Measurements from ENCODE around the gene MR1. TPM values are rescaled to one million over a fixed set of nuclear protein-coding genes. Genes with fewer than 3 reads are reported as not detected.

Gene MR1
- polyA plus RNA-seq, 1 of the 3 experiments (the other 2 are of a cell fraction): 7.0 TPM

DNA sequence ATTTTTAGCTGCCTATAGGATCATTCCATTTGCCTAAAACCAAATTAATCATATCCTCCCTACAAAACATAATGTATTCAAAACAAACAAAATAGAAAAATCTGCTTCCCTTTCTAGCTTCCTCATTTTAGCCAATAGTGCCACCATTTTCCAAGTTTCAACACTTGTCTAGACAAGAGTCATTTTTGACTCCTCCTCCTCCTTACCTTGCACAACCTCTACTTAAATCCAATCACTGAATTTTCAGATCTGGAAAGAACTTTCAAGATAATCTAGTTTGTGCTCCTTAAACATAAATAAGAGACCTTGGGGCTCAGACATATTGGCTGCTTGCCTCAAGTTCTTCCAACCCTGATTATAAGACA, 18.6 kb upstream of the MR1 start (continued):
- TF ChIP-seq IRF3 (IDR thresholded peaks at IDR 0.05; ENCODE audit: low read depth, low read length): no peak
- TF ChIP-seq TAF1 (IDR thresholded peaks at IDR 0.05; ENCODE audit: borderline replicate concordance, low read depth, low read length): no peak
- TF ChIP-seq, protein P1, sequence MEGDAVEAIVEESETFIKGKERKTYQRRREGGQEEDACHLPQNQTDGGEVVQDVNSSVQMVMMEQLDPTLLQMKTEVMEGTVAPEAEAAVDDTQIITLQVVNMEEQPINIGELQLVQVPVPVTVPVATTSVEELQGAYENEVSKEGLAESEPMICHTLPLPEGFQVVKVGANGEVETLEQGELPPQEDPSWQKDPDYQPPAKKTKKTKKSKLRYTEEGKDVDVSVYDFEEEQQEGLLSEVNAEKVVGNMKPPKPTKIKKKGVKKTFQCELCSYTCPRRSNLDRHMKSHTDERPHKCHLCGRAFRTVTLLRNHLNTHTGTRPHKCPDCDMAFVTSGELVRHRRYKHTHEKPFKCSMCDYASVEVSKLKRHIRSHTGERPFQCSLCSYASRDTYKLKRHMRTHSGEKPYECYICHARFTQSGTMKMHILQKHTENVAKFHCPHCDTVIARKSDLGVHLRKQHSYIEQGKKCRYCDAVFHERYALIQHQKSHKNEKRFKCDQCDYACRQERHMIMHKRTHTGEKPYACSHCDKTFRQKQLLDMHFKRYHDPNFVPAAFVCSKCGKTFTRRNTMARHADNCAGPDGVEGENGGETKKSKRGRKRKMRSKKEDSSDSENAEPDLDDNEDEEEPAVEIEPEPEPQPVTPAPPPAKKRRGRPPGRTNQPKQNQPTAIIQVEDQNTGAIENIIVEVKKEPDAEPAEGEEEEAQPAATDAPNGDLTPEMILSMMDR (IDR thresholded peaks at IDR 0.05): no peak
- no peak for TF ChIP-seq ELF1 (IDR thresholded peaks at IDR 0.05)
- no peak for TF ChIP-seq CHD2 (IDR thresholded peaks at IDR 0.05; ENCODE audit: low read length, partially characterized antibody)
- TF ChIP-seq MEF2A (IDR thresholded peaks at IDR 0.05; ENCODE audit: borderline replicate concordance, low read depth): no peak
- TF ChIP-seq NRF1 (IDR thresholded peaks at IDR 0.05; ENCODE audit: low read depth, low read length): no peak
- no peak for TF ChIP-seq TCF12 (IDR thresholded peaks at IDR 0.05)
- no peak for TF ChIP-seq GATA2 (CRISPR knock-in tag; IDR thresholded peaks at IDR 0.05)

DNA sequence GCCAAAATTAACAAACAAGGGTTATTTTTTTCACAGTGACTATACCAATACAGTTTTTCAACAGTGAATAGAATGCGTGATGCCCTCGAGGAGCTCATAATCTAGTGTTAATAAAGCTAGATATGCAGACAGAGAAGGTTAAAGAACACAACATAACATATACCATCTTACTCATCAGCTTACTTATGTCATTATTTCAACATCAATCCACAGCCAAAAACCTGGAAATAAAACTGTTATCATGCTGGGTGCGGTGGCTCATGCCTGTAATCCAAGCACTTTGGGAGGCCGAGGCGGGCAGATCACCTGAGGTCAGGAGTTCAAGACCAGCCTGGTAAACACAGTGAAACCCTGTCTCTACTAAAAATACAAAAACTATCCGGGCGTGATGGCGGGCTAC, 17.2 kb upstream of the MR1 start:
- Histone ChIP-seq H3K4me1 (ENCODE audit: control insufficient read depth in 1 of 2, insufficient read depth in 2 of 2, low read depth in 1 of 2, low read length in 1 of 2) (peaks cover 10 to 12% of the 10 kb centered on the region in 2 experiments; a peak in 3 of 4 replicates), H3K4me2 (no peak overlapping the region), H3F3A (replicated peaks; ENCODE audit: insufficient read depth) (peaks cover 6% of the 10 kb centered on the region), H3K9me3 (no peaks in the 10 kb centered on the region), H3K4me3 (ENCODE audit: low read depth in 2 of 2, low read length in 1 of 2) (no peak overlapping the region), H3K27me3 (ENCODE audit: insufficient read depth) (no peaks in the 10 kb centered on the region), H3K9ac (no peak overlapping the region), H3K79me2 (ENCODE audit: insufficient read depth) (peaks cover 96% of the 10 kb centered on the region), H3K9me2 (no peaks in the 10 kb centered on the region), H3K36me3 (replicated peaks in 1 of 2; ENCODE audit: control insufficient read depth in 1 of 2, insufficient read depth in 2 of 2, low read length in 1 of 2) (no peaks in the 10 kb centered on the region), H3K27ac (ENCODE audit: low read depth in 2 of 2, low read length in 1 of 2) (no peak overlapping the region), H2AFZ (ENCODE audit: low read depth) (no peak overlapping the region), H4K20me1 (ENCODE audit: insufficient read depth) (peaks cover 30% of the 10 kb centered on the region)
- TF ChIP-seq PBX3 (IDR thresholded peaks at IDR 0.05): no peak
- no peak for TF ChIP-seq TAF1 (IDR thresholded peaks at IDR 0.05; ENCODE audit: borderline replicate concordance, low read depth, low read length)
- TF ChIP-seq ELF1 (IDR thresholded peaks at IDR 0.05): no peak
- TF ChIP-seq GABPA (IDR thresholded peaks at IDR 0.05; ENCODE audit: low read depth): no peak
- TF ChIP-seq, protein P2, sequence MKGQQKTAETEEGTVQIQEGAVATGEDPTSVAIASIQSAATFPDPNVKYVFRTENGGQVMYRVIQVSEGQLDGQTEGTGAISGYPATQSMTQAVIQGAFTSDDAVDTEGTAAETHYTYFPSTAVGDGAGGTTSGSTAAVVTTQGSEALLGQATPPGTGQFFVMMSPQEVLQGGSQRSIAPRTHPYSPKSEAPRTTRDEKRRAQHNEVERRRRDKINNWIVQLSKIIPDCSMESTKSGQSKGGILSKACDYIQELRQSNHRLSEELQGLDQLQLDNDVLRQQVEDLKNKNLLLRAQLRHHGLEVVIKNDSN (IDR thresholded peaks at IDR 0.05; ENCODE audit: borderline replicate concordance, low read depth): no peak
- no peak for TF ChIP-seq POLR2AphosphoS5 (IDR thresholded peaks at IDR 0.05; ENCODE audit: low read depth, low read length)
- no peak for TF ChIP-seq CHD2 (IDR thresholded peaks at IDR 0.05; ENCODE audit: low read length, partially characterized antibody)
- no peak for TF ChIP-seq MAX (IDR thresholded peaks at IDR 0.05; ENCODE audit: low read depth)
- TF ChIP-seq FOSL2 (IDR thresholded peaks at IDR 0.05; ENCODE audit: borderline replicate concordance, low read depth): no peak
- TF ChIP-seq RXRA (IDR thresholded peaks at IDR 0.05; ENCODE audit: borderline replicate concordance, low read depth): no peak
- TF ChIP-seq RCOR1 (IDR thresholded peaks at IDR 0.05; ENCODE audit: low read length): no peak
- no peak for TF ChIP-seq SMC3 (IDR thresholded peaks at IDR 0.05; ENCODE audit: low read depth, low read length)
- no peak for TF ChIP-seq JUND (IDR thresholded peaks at IDR 0.05)
- no peak for TF ChIP-seq NRF1 (IDR thresholded peaks at IDR 0.05; ENCODE audit: low read depth, low read length)
- no peak for TF ChIP-seq TEAD4 (IDR thresholded peaks at IDR 0.05; ENCODE audit: borderline replicate concordance, insufficient read depth)
- no peak for TF ChIP-seq SIN3A (IDR thresholded peaks at IDR 0.05; ENCODE audit: borderline replicate concordance, low read depth, low read length)
- DNase-seq: no peak
- CTCF ChIA-PET: interaction anchor here (0.7 to 1.2 kb wide), 3 partner anchors 41 to 174 kb away, joined by 3 read pairs; no protein-coding TSS in a partner anchor
- POLR2A ChIA-PET: no interaction called here
- WGBS (ENCODE audit: low lambda C conversion rate): 96% methylated on average over 8 of the region's 8 CpGs

Measured in SK-N-SH (cell line).